Measurements from ENCODE around the gene SLC2A6. TPM values are rescaled to one million over a fixed set of nuclear protein-coding genes. Genes with fewer than 3 reads are reported as not detected.

The SLC2A6 gene, protein sequence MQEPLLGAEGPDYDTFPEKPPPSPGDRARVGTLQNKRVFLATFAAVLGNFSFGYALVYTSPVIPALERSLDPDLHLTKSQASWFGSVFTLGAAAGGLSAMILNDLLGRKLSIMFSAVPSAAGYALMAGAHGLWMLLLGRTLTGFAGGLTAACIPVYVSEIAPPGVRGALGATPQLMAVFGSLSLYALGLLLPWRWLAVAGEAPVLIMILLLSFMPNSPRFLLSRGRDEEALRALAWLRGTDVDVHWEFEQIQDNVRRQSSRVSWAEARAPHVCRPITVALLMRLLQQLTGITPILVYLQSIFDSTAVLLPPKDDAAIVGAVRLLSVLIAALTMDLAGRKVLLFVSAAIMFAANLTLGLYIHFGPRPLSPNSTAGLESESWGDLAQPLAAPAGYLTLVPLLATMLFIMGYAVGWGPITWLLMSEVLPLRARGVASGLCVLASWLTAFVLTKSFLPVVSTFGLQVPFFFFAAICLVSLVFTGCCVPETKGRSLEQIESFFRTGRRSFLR
- total RNA-seq (2014; rRNA removed) (20.5 and 21.7 TPM in 2 replicates), Bru-seq, nascent RNA (percentile 55 among the genes with signal in this experiment), BruChase-seq, experiment 1, labeled RNA remaining after a 6-hour chase (percentile 48 among the genes with signal in this experiment), BruChase-seq, experiment 2, labeled RNA remaining after a 2-hour chase (percentile 47 among the genes with signal in this experiment)
- long read RNA-seq, transcript SLC2A6-202 (10 exons, 2,528 nt), result major isoform, 15 of 68 reads
- long read RNA-seq, partial matches to known transcripts, result 40 of 68 reads
- long read RNA-seq, other reads (novel, unspliced or antisense), result 10 of 68 reads

DNA sequence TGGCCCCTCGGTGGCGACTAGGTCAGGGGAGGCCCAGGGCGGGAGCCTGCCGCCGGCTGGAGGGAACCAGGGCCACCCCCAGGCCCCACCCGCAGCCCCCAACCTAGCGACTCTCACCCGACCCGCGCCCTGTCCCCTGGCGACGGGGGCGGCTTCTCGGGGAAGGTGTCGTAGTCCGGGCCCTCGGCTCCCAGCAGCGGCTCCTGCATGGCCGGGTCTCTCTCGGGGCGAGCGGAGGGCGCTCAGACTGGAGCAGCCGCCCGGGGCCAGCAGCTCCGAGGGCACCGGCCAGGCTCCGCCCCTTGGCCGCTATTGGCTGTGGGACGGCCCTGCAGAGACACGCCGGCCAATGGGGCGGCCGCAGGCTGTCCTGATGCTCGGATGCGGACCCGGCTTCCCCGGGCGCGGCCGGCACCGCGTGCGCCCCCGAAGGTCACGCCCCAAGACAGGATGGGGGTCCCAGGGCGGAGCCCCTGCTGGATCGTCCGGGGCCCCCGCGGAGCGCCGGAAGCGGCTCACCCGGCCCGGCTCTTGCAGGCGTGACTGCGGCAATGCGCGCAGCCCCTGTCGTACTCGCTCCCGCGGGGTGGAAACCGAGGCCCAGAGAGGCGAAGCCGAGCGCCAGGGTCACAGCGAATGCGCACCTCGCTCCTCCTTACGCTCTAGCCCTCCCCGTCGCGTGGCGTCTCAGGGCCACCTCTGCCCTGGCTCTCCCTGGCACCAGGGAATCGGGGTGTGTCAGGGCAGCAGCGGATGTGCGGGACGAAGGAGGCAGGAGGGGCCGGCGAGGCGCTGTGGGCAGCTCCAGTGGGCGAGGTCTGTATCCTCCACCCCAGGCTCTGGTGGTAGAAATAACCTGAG lies at the start of gene SLC2A6:
Gene SLC2A6, minus strand, starts transcription at position 249 of the 861 bp plus-strand sequence. Its CDS starts 40 bp downstream, at position 209.
- BruUV-seq (replicated peaks), result no TSS peak
- CTCF ChIA-PET, result no interaction called here
- TF ChIP-seq CTCF (conservative IDR thresholded peaks at IDR 0.05; ENCODE audit: low read depth, low read length) (no peak), EZH2 (IDR thresholded peaks at IDR 0.05; ENCODE audit: low read length, unreplicated experiment) (no peak), EZH2phosphoT487 (IDR thresholded peaks at IDR 0.05; ENCODE audit: borderline replicate concordance, low read length) (no peak)
- no peaks in the 10 kb centered on the region for H3F3A ChIP-seq (ENCODE audit: low read length, unreplicated experiment)
- H3K27me3 ChIP-seq (ENCODE audit: low read length), result no peaks in the 10 kb centered on the region
- H3K79me2 ChIP-seq (ENCODE audit: low read length), result peaks cover 11% of the 10 kb centered on the region
- H3K9me2 ChIP-seq (replicated peaks; ENCODE audit: low read length), result no peaks in the 10 kb centered on the region
- H3K36me3 ChIP-seq (ENCODE audit: low read depth, low read length), result no peaks in the 10 kb centered on the region; the same call in 1 of the 2 replicates
- intact Hi-C loops (cut with micrococcal nuclease), result no loop called here
- H3K9me3 ChIP-seq (ENCODE audit: low read length), result no peaks in the 10 kb centered on the region
- H2AFZ ChIP-seq (ENCODE audit: low read length), result peak within 1 kb of the TSS; percentile 98
- DNase-seq (peak; percentile 75), ATAC-seq (peak; percentile 99)
- peaks cover 10% of the 10 kb centered on the region for H3K4me1 ChIP-seq (ENCODE audit: insufficient read depth, low read length)
- H3K4me2 ChIP-seq (ENCODE audit: low read length), result peak within 1 kb of the TSS; percentile 97
- no peak within 1 kb of the TSS for H3K27ac ChIP-seq (ENCODE audit: low read length)
- H4K20me1 ChIP-seq (ENCODE audit: low read length), result no peaks in the 10 kb centered on the region
- POLR2A ChIA-PET (ENCODE audit: unreplicated experiment), result no interaction called here
- H3K4me3 ChIP-seq (ENCODE audit: low read length), result peak within 1 kb of the TSS; percentile 75
- peak within 1 kb of the TSS; percentile 79 for H3K9ac ChIP-seq (ENCODE audit: low read length)

- BruUV-seq (replicated peaks), result no TSS peak
- Histone ChIP-seq H3K36me3 (ENCODE audit: low read depth, low read length) (no peaks in the 10 kb centered on the region), H3K9me2 (replicated peaks; ENCODE audit: low read length) (no peaks in the 10 kb centered on the region), H3K9me3 (ENCODE audit: low read length) (no peaks in the 10 kb centered on the region), H3K9ac (ENCODE audit: low read length) (no peak overlapping the region), H3K4me1 (ENCODE audit: insufficient read depth, low read length) (no peaks in the 10 kb centered on the region), H3K27me3 (ENCODE audit: low read length) (0 out of 2 replicates have a peak, but pooled peaks cover under 1% of the 10 kb centered on the region), H3K79me2 (ENCODE audit: low read length) (no peaks in the 10 kb centered on the region), H3K4me2 (ENCODE audit: low read length) (no peak overlapping the region), H3K27ac (ENCODE audit: low read length) (no peak overlapping the region), H2AFZ (ENCODE audit: low read length) (no peak overlapping the region), H4K20me1 (ENCODE audit: low read length) (no peaks in the 10 kb centered on the region), H3F3A (ENCODE audit: low read length, unreplicated experiment) (no peaks in the 10 kb centered on the region), H3K4me3 (ENCODE audit: low read length) (no peak overlapping the region)
- ChIA-PET POLR2A (ENCODE audit: unreplicated experiment) (no interaction called here), CTCF (no interaction called here)
- intact Hi-C loops (cut with micrococcal nuclease), result no loop called here
- ATAC-seq (no peak), DNase-seq (no peak)
- TF ChIP-seq EZH2phosphoT487 (IDR thresholded peaks at IDR 0.05; ENCODE audit: borderline replicate concordance, low read length) (no peak), EZH2 (IDR thresholded peaks at IDR 0.05; ENCODE audit: low read length, unreplicated experiment) (no peak)
These were observed 49.3 kb upstream of the SLC2A6 start for GRCh38 chr9:133528001-133528875.

Data from PC-3 (cell line).